Epithelial cell of proximal tubule (primary cell): ENCODE data around the gene TBC1D1. TPM values are rescaled to one million over a fixed set of nuclear protein-coding genes. Genes with fewer than 3 reads are reported as not detected.
A peak's percentile ranks its signal among the peaks of the same experiment; 100 is the strongest.
"Not testable (repeated sequence)": the region's sequence is repeated elsewhere in the genome, so short reads cannot be mapped to it uniquely, and the experiment has no call there.

Experiments
- DNase-seq: peaks from one replicate; pipeline ENCODE4 v3.0.0-alpha.2; 2011; ENCODE audit warnings: low read depth
- H3K4me3 ChIP-seq: 2 replicates; pipeline ENCODE4 v1.5.1; 2011; ENCODE audit warnings: low read depth, mild to moderate bottlenecking, low read length
- CTCF ChIP-seq: conservative IDR thresholded peaks from 2 replicates; pipeline ENCODE4 v1.5.1; 2012; ENCODE audit warnings: low read depth, mild to moderate bottlenecking, low read length
- total RNA-seq: library from RNA; depleted of rRNA; stranded (reverse); fragments of >200 nt; gene quantifications from 2 replicates; pipeline ENCODE4 v1.2.3, GENCODE V29; 2015

TBC1D1 gene
- total RNA-seq, 1 donor from 2014 or later, result 157 TPM

GRCh38 chr4:37964734-37965457 is 74.0 kb downstream of the TBC1D1 start:
- no peak for DNase-seq
- no peak for TF ChIP-seq CTCF
- H3K4me3 ChIP-seq, result no peak overlapping the region

GRCh38 chr4:37966044-37966443 is 75.2 kb downstream of the TBC1D1 start:
- no peak overlapping the region for H3K4me3 ChIP-seq
- DNase-seq, result no peak
- TF ChIP-seq CTCF, result no peak

- no peak for TF ChIP-seq CTCF
- H3K4me3 ChIP-seq, result no peak overlapping the region
- no peak for DNase-seq
These were observed 76.9 kb downstream of the TBC1D1 start for GRCh38 chr4:37967736-37968135.

GRCh38 chr4:37968747-37969146 is 77.9 kb downstream of the TBC1D1 start:
- no peak for DNase-seq
- TF ChIP-seq CTCF, result no peak

GRCh38 chr4:37970702-37971101 is 79.8 kb downstream of the TBC1D1 start:
- TF ChIP-seq CTCF, result peak; percentile 79
- no peak overlapping the region for H3K4me3 ChIP-seq
- DNase-seq, result peak; percentile 73

More at GRCh38 chr4:37968747-37969146, 77.9 kb downstream of the TBC1D1 start:
- H3K4me3 ChIP-seq, result no peak overlapping the region

- no peak for TF ChIP-seq CTCF
- no peak for DNase-seq
- no peak overlapping the region for H3K4me3 ChIP-seq
These were observed 80.3 kb downstream of the TBC1D1 start for GRCh38 chr4:37971202-37971601.

- no peak for DNase-seq
- H3K4me3 ChIP-seq, result no peak overlapping the region
- no peak for TF ChIP-seq CTCF
These were observed 82.6 kb downstream of the TBC1D1 start for GRCh38 chr4:37973441-37973840.

GRCh38 chr4:37975321-37975822 is 84.5 kb downstream of the TBC1D1 start:
- H3K4me3 ChIP-seq, DNase-seq: not testable (repeated sequence)
